GM21390 (cell line): ENCODE data around the gene ATPAF2.

ENCODE experiments used
- ATAC-seq: cut with Tn5 transposase; IDR thresholded peaks from one replicate; pipeline ENCODE4 v1.9.1; 2021; ENCODE audit not compliant: unreplicated experiment

ATPAF2 gene

GRCh38 chr17:17987901-17988300 is 51.1 kb downstream of the ATPAF2 start:
- ATAC-seq = no peak

DNA sequence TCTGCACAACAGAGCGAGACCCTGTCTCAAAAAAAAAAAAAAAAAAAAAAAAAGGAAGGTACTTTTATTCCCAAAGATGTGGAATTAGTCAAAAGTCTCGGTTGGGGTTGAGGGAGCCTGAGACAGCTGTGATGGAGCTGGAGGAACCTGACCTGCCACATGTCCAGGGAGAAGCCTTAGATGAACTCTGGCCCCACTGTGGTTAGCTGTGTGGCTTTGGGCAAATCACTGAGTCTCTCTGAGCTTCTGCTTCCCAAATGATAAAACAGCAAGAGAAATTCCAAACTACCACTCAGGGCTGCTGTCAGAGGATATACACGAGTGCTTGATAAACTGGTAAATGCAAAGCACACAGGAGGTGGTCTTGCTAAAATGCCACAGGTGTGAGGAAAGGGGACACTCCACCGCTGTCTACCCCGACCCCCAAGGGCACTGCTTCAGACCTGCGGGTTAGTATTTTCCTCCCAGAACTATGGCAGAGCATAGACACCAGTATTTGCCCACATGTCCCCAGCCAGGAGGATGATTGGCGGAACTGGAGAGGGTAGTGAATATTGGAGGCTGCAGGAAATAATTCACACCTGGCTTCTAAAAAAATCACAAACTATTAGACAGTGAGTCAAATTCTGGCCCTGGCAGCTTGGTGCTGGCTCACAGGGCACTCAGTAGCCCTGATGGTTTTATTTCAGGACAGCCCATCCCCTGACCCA is 51.6 kb downstream of the ATPAF2 start:
- ATAC-seq = no peak

DNA sequence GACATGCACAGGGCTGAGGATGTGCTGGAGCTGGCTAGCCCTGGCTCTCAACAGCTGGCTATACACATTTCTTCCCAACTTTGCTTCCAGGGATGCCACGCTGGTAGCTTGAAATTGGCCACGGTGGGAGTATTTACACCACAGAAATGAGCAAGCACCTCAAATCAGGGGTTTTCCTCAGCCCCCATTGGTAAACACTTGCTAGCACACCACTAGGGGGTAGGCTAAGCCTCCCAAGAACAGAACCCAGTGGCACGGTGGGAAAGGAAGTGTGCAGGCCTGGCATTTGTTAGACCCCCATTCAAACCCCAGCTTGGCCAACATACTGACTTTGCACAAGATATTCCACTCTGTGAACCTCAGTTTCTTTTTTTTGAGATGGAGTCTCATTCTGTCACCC is 53.4 kb downstream of the ATPAF2 start:
- no peak for ATAC-seq

DNA sequence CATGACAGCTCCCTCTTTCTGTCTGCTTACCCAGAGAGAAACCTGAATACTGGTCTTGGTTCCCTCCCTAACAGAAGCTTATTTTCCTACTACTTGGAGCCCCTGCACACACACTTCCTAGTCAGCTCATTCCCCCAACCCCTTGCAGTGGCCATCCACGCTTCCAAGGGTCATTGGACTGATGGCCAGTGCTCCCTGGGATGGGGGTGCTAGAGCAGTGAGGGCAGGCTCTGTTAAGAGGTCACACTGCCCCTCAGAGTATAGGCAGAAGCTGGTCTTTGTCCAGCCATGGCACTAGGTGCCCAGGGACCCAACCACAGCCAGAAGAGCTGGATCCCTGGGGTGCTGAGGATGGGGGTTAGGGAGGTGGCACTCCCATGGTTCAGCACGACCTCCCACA is 53.8 kb downstream of the ATPAF2 start:
- ATAC-seq = no peak

- no peak for ATAC-seq
Measured at GRCh38 chr17:17983776-17984175, 55.2 kb downstream of the ATPAF2 start.

DNA sequence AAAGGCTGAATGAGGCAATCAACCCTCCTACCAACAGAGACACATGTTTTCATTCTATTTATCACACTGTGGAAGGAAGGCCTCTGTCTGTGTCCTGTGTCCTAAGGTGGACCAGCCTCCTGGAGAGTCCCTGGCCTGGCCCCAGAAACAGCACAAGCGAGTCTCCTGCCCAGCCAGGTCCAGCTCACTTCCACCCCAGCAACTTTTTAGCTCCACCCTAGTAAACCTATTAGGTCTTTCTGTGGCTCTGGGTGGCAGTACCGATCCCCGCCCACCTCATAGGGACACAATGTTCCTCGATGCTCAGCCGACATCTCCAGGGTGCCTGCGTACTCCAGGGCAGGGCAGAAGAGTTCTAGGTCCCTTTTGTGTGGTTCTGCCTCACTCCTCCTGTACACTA is 55.6 kb downstream of the ATPAF2 start:
- no peak for ATAC-seq

GRCh38 chr17:17982801-17983200 is 56.2 kb downstream of the ATPAF2 start:
- no peak for ATAC-seq

DNA sequence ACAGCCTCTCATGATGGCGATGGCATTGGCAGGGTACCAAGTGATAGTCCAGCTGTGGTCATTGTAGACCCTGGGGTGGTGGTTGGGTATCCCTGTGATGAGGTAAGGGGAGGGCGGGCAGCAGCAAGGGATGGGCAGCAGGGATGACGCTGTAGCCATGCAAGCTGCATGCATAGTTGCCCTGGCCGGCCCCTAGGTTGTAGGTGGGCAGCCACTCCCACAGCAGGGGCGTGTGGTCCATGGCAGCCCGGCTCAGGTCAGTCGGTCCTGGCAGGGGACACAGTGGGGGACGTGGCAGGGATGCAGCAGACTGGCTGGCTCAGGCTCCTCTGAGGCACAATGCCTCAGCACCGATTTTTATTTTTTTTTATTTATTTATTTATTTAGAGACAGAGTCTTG is 57.6 kb downstream of the ATPAF2 start:
- ATAC-seq = no peak

DNA sequence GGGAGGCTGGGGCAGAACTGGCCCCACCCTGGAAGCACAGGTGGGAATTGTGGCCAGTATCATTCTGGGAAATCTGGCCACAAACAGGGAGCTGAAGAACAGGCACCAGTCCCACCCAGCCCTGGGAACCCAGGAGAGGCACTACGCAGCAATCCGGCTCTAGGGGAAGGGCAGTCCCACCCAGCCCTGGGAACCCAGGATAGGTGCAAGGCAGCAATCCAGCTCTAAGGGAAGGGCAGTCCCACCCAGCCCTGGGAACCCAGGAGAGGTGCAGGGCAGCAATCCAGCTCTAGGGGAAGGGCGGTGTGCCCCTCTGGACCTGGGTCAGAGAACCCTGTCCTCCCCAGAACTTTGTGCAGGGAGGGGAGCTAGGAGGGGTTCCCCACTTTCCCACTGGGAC is 59.2 kb downstream of the ATPAF2 start:
- no peak for ATAC-seq

GRCh38 chr17:17978481-17979424 is 60.2 kb downstream of the ATPAF2 start:
- no peak for ATAC-seq

GRCh38 chr17:17976931-17977570 is 61.9 kb downstream of the ATPAF2 start:
- no peak for ATAC-seq

DNA sequence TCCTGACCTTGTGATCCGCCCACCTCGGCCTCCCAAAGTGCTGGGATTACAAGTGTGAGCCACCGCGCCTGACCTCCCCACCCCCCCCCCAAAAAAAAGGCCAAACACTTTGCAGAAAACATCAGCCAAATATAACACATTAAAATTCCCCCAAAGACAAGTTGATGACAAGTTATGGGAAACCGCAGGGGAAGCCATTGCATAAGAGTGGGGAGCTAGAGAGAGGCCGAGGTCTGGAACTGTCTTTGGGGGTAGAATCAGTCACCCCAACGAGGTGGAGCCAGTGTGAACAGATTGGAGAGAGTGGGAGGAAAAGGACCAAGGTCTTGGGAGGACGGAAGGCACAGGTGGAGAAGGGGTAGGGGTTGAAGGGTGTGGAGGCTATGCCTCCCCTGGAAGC is 63.5 kb downstream of the ATPAF2 start:
- ATAC-seq = no peak

- ATAC-seq = no peak
Measured at GRCh38 chr17:17972952-17973254, 66.1 kb downstream of the ATPAF2 start.

GRCh38 chr17:17972126-17972951 is 66.6 kb downstream of the ATPAF2 start, which contains the start of the genes DRC3 and TOM1L2:
Gene DRC3 (plus strand): TSS chr17:17972862. CDS start chr17:17977599, 4,737 bp downstream.
Gene TOM1L2 (minus strand): TSS chr17:17972400. CDS start chr17:17972313, 87 bp downstream.
- peak; percentile 92 for ATAC-seq

DNA sequence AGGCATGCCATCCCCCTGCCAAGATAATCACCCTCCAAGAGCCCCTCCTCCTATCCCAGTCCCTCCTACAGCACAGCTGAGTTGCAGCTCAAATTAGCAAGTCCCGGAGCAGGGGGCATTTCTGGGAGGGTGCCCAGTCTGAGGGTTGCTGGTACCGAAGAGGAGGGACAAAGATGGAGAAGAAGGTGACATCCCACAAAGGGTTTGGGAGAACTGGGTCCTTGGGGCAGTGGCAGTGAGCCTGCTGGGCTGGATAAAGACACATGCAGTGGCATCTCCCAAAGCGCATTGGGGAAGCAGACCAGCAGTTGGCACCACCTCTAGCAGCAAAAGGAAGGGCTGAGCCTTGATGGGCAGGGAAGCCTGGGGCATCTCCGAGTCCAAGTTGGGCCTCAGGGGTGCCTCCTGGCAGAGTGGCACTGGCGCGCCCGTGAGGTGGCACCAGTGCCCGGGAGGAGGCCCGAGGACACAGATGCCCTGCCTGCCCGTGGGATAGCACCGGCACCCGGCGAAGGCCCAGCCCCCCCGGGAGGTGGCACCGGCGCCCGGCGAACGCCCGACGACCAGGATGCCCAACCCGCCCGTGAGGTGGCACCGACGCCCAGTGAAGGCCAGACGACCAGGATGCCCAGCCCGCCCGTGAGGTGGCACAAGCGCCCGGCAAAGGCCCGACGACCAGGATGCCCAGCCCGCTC is 67.4 kb downstream of the ATPAF2 start:
- ATAC-seq = no peak

DNA sequence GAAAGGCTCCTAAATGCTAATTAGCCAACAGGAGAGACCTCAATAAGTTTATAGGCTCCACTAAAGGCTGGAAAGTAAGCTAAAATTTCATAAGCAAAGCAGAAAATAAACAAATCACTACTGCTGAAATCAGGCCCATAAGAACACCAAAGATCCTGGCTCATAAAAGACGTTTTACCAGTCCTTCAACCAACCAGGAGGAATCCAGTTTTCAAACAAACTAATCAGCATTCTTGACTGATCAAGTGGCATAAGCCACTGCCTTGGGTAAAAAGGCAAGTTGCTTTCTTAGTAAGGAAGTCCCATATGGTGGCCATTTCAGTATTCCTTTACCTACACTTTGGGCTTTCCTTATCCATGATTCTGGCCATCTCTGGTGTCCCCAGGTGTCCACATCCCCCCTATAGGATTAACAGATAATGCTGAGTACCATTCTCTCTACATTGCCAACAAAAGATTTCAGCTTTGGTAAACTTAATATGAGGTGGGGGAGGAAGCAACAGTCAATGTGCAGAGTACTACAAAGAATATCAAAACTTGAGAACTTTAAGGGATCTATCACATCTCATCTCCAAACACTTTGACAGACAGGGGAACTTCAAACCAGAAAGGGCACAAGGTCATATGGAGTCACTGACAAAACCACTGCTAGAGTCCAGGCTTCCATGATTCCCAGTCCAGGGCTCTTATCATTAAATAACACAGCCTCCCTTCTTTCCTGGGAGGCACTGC is 68.1 kb downstream of the ATPAF2 start:
- no peak for ATAC-seq
